A549 (cell line): ENCODE measurements around the gene SPAG9. TPM values are rescaled to one million over a fixed set of nuclear protein-coding genes. Genes with fewer than 3 reads are reported as not detected.

Source experiments
- ATAC-seq, 2 experiments: fragments of 200-7000 bp in 1 of 2; fragments of >200 bp in 1 of 2; cut with Nextera tagmentation in 1 of 2; cut with Tn5 transposase in 1 of 2; 3 replicates each; pipeline versions ENCODE4 v1.8.0 to v1.9.1; 2018 to 2020; ENCODE audit warnings: mild to moderate bottlenecking in 1 of 2, moderate library complexity in 1 of 2
- CTCF ChIA-PET: fragments of 300-600 bp; sonication (Branson Sonifier 250); formaldehyde crosslinking; extraction: SDS; loops from one replicate; lab custom pipeline; 2021; ENCODE audit warnings: antibody characterized with exemption, inconsistent platforms; lab: Yijun Ruan, JAX
- POLR2A ChIA-PET: fragments of 350-600 bp; formaldehyde crosslinking; extraction: SDS; loops from one replicate; lab custom pipeline; 2021; ENCODE audit warnings: antibody characterized with exemption, inconsistent platforms; lab: Yijun Ruan, JAX
- DNase-seq, 2 experiments: peaks; one replicate each; pipeline versions ENCODE4 v3.0.0 to v3.0.0-alpha.2; 2011 to 2016; ENCODE audit warnings: low read depth in 1 of 2, low spot score in 1 of 2
- FAIRE-seq: peaks from 2 replicates; lab custom pipeline; 2011; peaks lifted over from hg19 to GRCh38; lab: Jason Lieb, UNC
- H3K27ac ChIP-seq, 2 experiments: fragments of >200 bp; sonication (Bioruptor Twin); formaldehyde crosslinking; 3 replicates each; pipeline ENCODE4 v1.5.1; 2016 to 2017
- H3K4me1 ChIP-seq: fragments of >200 bp; sonication (Bioruptor Twin); formaldehyde crosslinking; 3 replicates; pipeline ENCODE4 v1.6.1; 2016
- H3K4me2 ChIP-seq: fragments of >200 bp; sonication (Bioruptor Twin); formaldehyde crosslinking; 3 replicates; pipeline ENCODE4 v1.6.1; 2016
- H3K4me3 ChIP-seq: fragments of >200 bp; sonication (Bioruptor Twin); formaldehyde crosslinking; 3 replicates; pipeline ENCODE4 v1.5.1; 2016
- H3K9me3 ChIP-seq: fragments of >200 bp; sonication (Bioruptor Twin); formaldehyde crosslinking; 3 replicates; pipeline ENCODE4 v1.6.1; 2016
- CBX8 ChIP-seq: fragments of 200-600 bp; sonication (generic); IDR thresholded peaks from 2 replicates; pipeline ENCODE4 v1.6.1; 2016
- CHD2 ChIP-seq: fragments of 150-350 bp; IDR thresholded peaks from 2 replicates; pipeline ENCODE4 v1.6.1; 2014; ENCODE audit warnings: low read length; ENCODE audit not compliant: partially characterized antibody
- CHD4 ChIP-seq: fragments of 200-600 bp; sonication (generic); IDR thresholded peaks from 2 replicates; pipeline ENCODE4 v1.6.1; 2016; ENCODE audit warnings: antibody characterized with exemption, mild to moderate bottlenecking, borderline replicate concordance
- EHF ChIP-seq: fragments of 250-450 bp; sonication (Bioruptor Pico); IDR thresholded peaks from 2 replicates; pipeline ENCODE4 v1.5.0; 2020; ENCODE audit warnings: mild to moderate bottlenecking
- EHMT2 ChIP-seq: fragments of 200-600 bp; sonication (generic); IDR thresholded peaks from 2 replicates; pipeline ENCODE4 v1.6.1; 2016; ENCODE audit warnings: antibody characterized with exemption, low read depth, mild to moderate bottlenecking, moderate library complexity
- EP300 ChIP-seq, 2 experiments: fragments of >200 bp; sonication (Bioruptor Twin); formaldehyde crosslinking; IDR thresholded peaks; 2 replicates in 1 of 2; 3 replicates in 1 of 2; pipeline ENCODE4 v1.6.1; 2016 to 2017
- FOSB ChIP-seq: fragments of 250-450 bp; sonication (Bioruptor Pico); IDR thresholded peaks from 2 replicates; pipeline ENCODE4 v1.5.0; 2020; ENCODE audit warnings: mild to moderate bottlenecking, moderate library complexity
- FOSL2 ChIP-seq, 2 experiments: fragments of 450-650 bp in 1 of 2; fragments of >200 bp in 1 of 2; sonication (Bioruptor Twin) in 1 of 2; formaldehyde crosslinking; IDR thresholded peaks; 2 replicates each; pipeline versions ENCODE4 v1.5.0 to v1.6.1; 2016 to 2020; ENCODE audit warnings: mild to moderate bottlenecking in 1 of 2, moderate library complexity in 1 of 2
- FOXS1 ChIP-seq: fragments of 250-450 bp; sonication (Bioruptor Pico); IDR thresholded peaks from 2 replicates; pipeline ENCODE4 v1.5.0; 2020; ENCODE audit warnings: mild to moderate bottlenecking, moderate library complexity
- GATA3 ChIP-seq: IDR thresholded peaks from 2 replicates; pipeline ENCODE4 v1.6.1; 2012; ENCODE audit warnings: borderline replicate concordance
- HDAC2 ChIP-seq: fragments of 200-600 bp; sonication (generic); IDR thresholded peaks from 2 replicates; pipeline ENCODE4 v1.6.1; 2016
- HEYL ChIP-seq: fragments of 250-450 bp; sonication (Bioruptor Pico); IDR thresholded peaks from 2 replicates; pipeline ENCODE4 v1.8.0; 2021; ENCODE audit warnings: mild to moderate bottlenecking, moderate library complexity
- HOXA7 ChIP-seq: fragments of 250-450 bp; sonication (Bioruptor Pico); IDR thresholded peaks from 2 replicates; pipeline ENCODE4 v1.5.0; 2020; ENCODE audit warnings: mild to moderate bottlenecking, moderate library complexity
- HOXB5 ChIP-seq: fragments of 250-450 bp; sonication (Bioruptor Pico); IDR thresholded peaks from 2 replicates; pipeline ENCODE4 v1.5.0; 2020; ENCODE audit warnings: mild to moderate bottlenecking, moderate library complexity
- JUN ChIP-seq, 2 experiments: fragments of >200 bp; sonication (Bioruptor Twin); formaldehyde crosslinking; IDR thresholded peaks; 2 replicates in 1 of 2; 3 replicates in 1 of 2; pipeline ENCODE4 v1.6.1; 2016 to 2017
- KDM5A ChIP-seq: fragments of 200-600 bp; sonication (generic); IDR thresholded peaks from 2 replicates; pipeline ENCODE4 v1.6.1; 2016; ENCODE audit warnings: antibody characterized with exemption, mild to moderate bottlenecking
- MAFK ChIP-seq: fragments of 450-650 bp; IDR thresholded peaks from 2 replicates; pipeline ENCODE4 v1.6.1; 2014; ENCODE audit not compliant: partially characterized antibody
- MAZ ChIP-seq: fragments of 150-350 bp; IDR thresholded peaks from 2 replicates; pipeline ENCODE4 v1.6.1; 2014; ENCODE audit warnings: antibody characterized with exemption, low read depth, low read length, borderline replicate concordance
- MYC ChIP-seq: IDR thresholded peaks from 2 replicates; pipeline ENCODE4 v1.6.1; 2012; ENCODE audit warnings: mild to moderate bottlenecking, inconsistent platforms, low read length, improper control_type of control experiment, borderline replicate concordance
- PHF8 ChIP-seq: fragments of 200-600 bp; sonication (generic); IDR thresholded peaks from 2 replicates; pipeline ENCODE4 v1.6.1; 2016; ENCODE audit warnings: low read depth, mild to moderate bottlenecking, antibody characterized with exemption, moderate library complexity, borderline replicate concordance
- POLR2A ChIP-seq: IDR thresholded peaks from 2 replicates; pipeline ENCODE4 v1.6.1; 2012; ENCODE audit warnings: mild to moderate bottlenecking, low read length
- POLR2AphosphoS2 ChIP-seq: conservative IDR thresholded peaks from 2 replicates; pipeline ENCODE4 v1.6.1; 2012; ENCODE audit warnings: low read length, improper control_type of control experiment, inconsistent platforms
- RAD21 ChIP-seq, 2 experiments: fragments of >200 bp in 1 of 2; sonication (Bioruptor Twin) in 1 of 2; formaldehyde crosslinking in 1 of 2; IDR thresholded peaks in 1 of 2; conservative IDR thresholded peaks in 1 of 2; 2 replicates in 1 of 2; 3 replicates in 1 of 2; pipeline ENCODE4 v1.6.1; 2012 to 2018; ENCODE audit warnings: inconsistent platforms in 1 of 2
- RARB ChIP-seq: fragments of 250-450 bp; sonication (Bioruptor Pico); IDR thresholded peaks from 2 replicates; pipeline ENCODE4 v1.8.0; 2021; ENCODE audit warnings: mild to moderate bottlenecking, moderate library complexity
- RCOR1 ChIP-seq: fragments of 150-350 bp; IDR thresholded peaks from 2 replicates; pipeline ENCODE4 v1.6.1; 2014; ENCODE audit warnings: antibody characterized with exemption, low read length, low read depth
- RFX5 ChIP-seq: fragments of 450-650 bp; IDR thresholded peaks from 2 replicates; pipeline ENCODE4 v1.7.1; 2014; ENCODE audit warnings: antibody characterized with exemption, mild to moderate bottlenecking, moderate library complexity
- RNF2 ChIP-seq: fragments of 200-600 bp; sonication (generic); IDR thresholded peaks from 2 replicates; pipeline ENCODE4 v1.6.1; 2016; ENCODE audit warnings: low read depth, mild to moderate bottlenecking, antibody characterized with exemption, moderate library complexity, borderline replicate concordance
- SMC3 ChIP-seq: fragments of >200 bp; sonication (Bioruptor Twin); formaldehyde crosslinking; IDR thresholded peaks from 3 replicates; pipeline ENCODE4 v1.6.1; 2018; ENCODE audit warnings: inconsistent platforms
- TFCP2L1 ChIP-seq: fragments of 250-450 bp; sonication (Bioruptor Pico); IDR thresholded peaks from 2 replicates; pipeline ENCODE4 v1.5.0; 2021; ENCODE audit warnings: mild to moderate bottlenecking
- TP53 ChIP-seq: fragments of 250-450 bp; sonication (Bioruptor Pico); IDR thresholded peaks from 2 replicates; pipeline ENCODE4 v1.5.0; 2021; ENCODE audit warnings: mild to moderate bottlenecking, moderate library complexity
- ZFP36 ChIP-seq: fragments of 450-650 bp; IDR thresholded peaks from 2 replicates; pipeline ENCODE4 v1.6.1; 2014; ENCODE audit warnings: borderline replicate concordance; ENCODE audit not compliant: partially characterized antibody
- ZNF302 ChIP-seq: fragments of 250-450 bp; sonication (Bioruptor Pico); IDR thresholded peaks from 2 replicates; pipeline ENCODE4 v1.9.0; 2021; ENCODE audit warnings: inconsistent platforms, mild to moderate bottlenecking, moderate library complexity
- WGBS: methylation state at CpG from one replicate; pipeline ENCODE4 v1.1.6; 2017; ENCODE audit errors: missing lambda C conversion rate; 5-methylcytosine and 5-hydroxymethylcytosine counted together
- polyA plus RNA-seq, 4 experiments: library from polyadenylated mRNA; depleted of rRNA in 3 of 4; stranded (reverse); fragments of >200 nt; fragmentation: RNase III in 1 of 4; extraction: RNeasy Plus Mini Kit Qiagen cat#74134 plus additional on column Dnase treatment in 1 of 4; gene quantifications; 2 replicates in 3 of 4; 3 replicates in 1 of 4; pipeline ENCODE4 v1.2.3, GENCODE V29; 2011 to 2017
- TF ChIP-seq, protein P1 (sequence below): fragments of 250-450 bp; sonication (Bioruptor Pico); IDR thresholded peaks from 2 replicates; pipeline ENCODE4 v1.5.0; 2020; ENCODE audit warnings: low read depth, mild to moderate bottlenecking, moderate library complexity
- TF ChIP-seq, protein P2 (sequence below): IDR thresholded peaks from 2 replicates; pipeline ENCODE4 v1.6.1; 2012; ENCODE audit warnings: low read depth, borderline replicate concordance
- TF ChIP-seq, protein P3 (sequence below): fragments of >200 bp; sonication (Bioruptor Twin); formaldehyde crosslinking; IDR thresholded peaks from 3 replicates; pipeline ENCODE4 v1.5.1; 2016
- TF ChIP-seq, protein P4 (sequence below): IDR thresholded peaks from 2 replicates; pipeline ENCODE4 v1.6.1; 2012
- TF ChIP-seq, protein P5 (sequence below): fragments of 450-650 bp; IDR thresholded peaks from 2 replicates; pipeline ENCODE4 v1.6.1; 2014; ENCODE audit warnings: antibody characterized with exemption
- TF ChIP-seq, protein P6 (sequence below): fragments of >200 bp; sonication (Bioruptor Twin); formaldehyde crosslinking; IDR thresholded peaks from 2 replicates; pipeline ENCODE4 v1.6.1; 2016

The SPAG9 gene
- polyA plus RNA-seq, 2 of the 4 experiments (the other 2 are of a cell fraction): 69.0 to 71.1 TPM

DNA sequence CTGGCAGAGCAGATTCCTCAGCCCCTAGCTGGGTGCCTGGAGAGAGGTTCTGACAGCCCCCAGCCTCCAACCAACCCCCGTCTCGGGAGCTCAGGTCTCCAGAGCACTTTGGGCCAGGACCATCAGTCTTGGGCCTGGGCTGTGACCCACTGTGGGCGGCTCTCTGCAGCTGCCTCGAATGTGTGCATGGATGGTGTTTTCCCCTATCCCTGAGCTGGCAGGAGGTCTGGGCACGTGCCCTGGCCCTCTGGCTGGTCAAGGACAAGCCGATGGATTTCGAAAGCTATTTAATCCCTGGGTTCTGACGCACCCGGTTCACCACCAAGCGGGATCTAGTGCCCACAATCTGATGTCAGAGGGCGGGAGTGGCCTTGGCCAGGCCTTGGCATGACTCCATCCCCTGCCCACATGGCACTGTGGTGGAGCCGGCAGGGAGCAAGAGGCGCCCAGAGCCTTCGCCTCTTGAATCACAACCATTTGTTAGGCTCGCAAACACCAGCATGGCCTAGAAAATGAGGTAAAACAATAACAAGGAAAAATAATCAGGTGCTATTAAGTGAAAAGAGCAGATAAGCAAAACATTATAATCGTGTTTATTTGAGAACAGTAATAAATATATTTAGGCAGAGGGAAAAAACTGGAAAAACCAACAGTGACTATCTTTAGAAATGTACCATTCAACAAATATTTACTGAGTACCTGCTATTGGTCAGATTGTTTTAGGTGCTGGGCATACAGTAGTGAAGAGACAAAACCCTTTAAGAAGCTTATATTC, 185.3 kb downstream of the SPAG9 start:
- H3K4me2 ChIP-seq: peak overlapping the region; percentile 56
- H3K4me3 ChIP-seq: no peak overlapping the region
- POLR2A ChIA-PET: interaction anchor here (0.5 to 4.3 kb wide), 6 partner anchors 9 to 1635 kb away, joined by 3 to 173 read pairs (median 8); partner anchors contain the start of gene TOB1
- ATAC-seq: peak; percentile 55 to 68
- WGBS: 22% methylated on average over 14 of the region's 16 CpGs
- peak overlapping the region; percentile 94 to 98 for H3K27ac ChIP-seq
- H3K9me3 ChIP-seq: 0 out of 3 replicates have a peak, but pooled peaks cover 2% of the 10 kb centered on the region
- peaks cover 79% of the 10 kb centered on the region for H3K4me1 ChIP-seq
- DNase-seq: peak; percentile 97 to 98
- CTCF ChIA-PET: interaction anchor here (0.7 to 28.2 kb wide), 13 partner anchors 9 to 218 kb away, joined by 3 to 1502 read pairs (median 5); partner anchors contain the start of genes NME1 and TOB1
- FAIRE-seq: peak; percentile 63
- TF ChIP-seq, protein P1, sequence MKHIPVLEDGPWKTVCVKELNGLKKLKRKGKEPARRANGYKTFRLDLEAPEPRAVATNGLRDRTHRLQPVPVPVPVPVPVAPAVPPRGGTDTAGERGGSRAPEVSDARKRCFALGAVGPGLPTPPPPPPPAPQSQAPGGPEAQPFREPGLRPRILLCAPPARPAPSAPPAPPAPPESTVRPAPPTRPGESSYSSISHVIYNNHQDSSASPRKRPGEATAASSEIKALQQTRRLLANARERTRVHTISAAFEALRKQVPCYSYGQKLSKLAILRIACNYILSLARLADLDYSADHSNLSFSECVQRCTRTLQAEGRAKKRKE (CRISPR knock-in tag): peak; percentile 99
- no peak for TF ChIP-seq EHMT2
- no peak for TF ChIP-seq RCOR1
- TF ChIP-seq MAFK: peak; percentile 37
- no peak for TF ChIP-seq HDAC2
- TF ChIP-seq RAD21 (conservative IDR thresholded peaks at IDR 0.05 in 1 of 2, IDR thresholded peaks at IDR 0.05 in 1 of 2): peak; percentile 26 to 62; a peak in 4 of 5 replicates
- peak; percentile 96 for TF ChIP-seq FOXS1
- TF ChIP-seq HOXA7: peak; percentile 94
- peak; percentile 95 for TF ChIP-seq HEYL
- TF ChIP-seq ZFP36: no peak
- TF ChIP-seq TFCP2L1 (CRISPR knock-in tag): peak; percentile 96
- no peak for TF ChIP-seq KDM5A
- no peak for TF ChIP-seq CHD4
- TF ChIP-seq, protein P2, sequence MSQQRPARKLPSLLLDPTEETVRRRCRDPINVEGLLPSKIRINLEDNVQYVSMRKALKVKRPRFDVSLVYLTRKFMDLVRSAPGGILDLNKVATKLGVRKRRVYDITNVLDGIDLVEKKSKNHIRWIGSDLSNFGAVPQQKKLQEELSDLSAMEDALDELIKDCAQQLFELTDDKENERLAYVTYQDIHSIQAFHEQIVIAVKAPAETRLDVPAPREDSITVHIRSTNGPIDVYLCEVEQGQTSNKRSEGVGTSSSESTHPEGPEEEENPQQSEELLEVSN: peak; percentile 99
- TF ChIP-seq, protein P3, sequence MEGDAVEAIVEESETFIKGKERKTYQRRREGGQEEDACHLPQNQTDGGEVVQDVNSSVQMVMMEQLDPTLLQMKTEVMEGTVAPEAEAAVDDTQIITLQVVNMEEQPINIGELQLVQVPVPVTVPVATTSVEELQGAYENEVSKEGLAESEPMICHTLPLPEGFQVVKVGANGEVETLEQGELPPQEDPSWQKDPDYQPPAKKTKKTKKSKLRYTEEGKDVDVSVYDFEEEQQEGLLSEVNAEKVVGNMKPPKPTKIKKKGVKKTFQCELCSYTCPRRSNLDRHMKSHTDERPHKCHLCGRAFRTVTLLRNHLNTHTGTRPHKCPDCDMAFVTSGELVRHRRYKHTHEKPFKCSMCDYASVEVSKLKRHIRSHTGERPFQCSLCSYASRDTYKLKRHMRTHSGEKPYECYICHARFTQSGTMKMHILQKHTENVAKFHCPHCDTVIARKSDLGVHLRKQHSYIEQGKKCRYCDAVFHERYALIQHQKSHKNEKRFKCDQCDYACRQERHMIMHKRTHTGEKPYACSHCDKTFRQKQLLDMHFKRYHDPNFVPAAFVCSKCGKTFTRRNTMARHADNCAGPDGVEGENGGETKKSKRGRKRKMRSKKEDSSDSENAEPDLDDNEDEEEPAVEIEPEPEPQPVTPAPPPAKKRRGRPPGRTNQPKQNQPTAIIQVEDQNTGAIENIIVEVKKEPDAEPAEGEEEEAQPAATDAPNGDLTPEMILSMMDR: no peak
- peak; percentile 97 for TF ChIP-seq RARB (CRISPR knock-in tag)
- TF ChIP-seq FOSB (CRISPR knock-in tag): peak; percentile 95
- TF ChIP-seq EHF (CRISPR knock-in tag): peak; percentile 99
- no peak for TF ChIP-seq CHD2
- no peak for TF ChIP-seq PHF8
- TF ChIP-seq, protein P4, sequence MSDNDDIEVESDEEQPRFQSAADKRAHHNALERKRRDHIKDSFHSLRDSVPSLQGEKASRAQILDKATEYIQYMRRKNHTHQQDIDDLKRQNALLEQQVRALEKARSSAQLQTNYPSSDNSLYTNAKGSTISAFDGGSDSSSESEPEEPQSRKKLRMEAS: peak; percentile 100
- TF ChIP-seq CBX8: no peak
- no peak for TF ChIP-seq MAZ
- no peak for TF ChIP-seq POLR2AphosphoS2
- TF ChIP-seq, protein P5, sequence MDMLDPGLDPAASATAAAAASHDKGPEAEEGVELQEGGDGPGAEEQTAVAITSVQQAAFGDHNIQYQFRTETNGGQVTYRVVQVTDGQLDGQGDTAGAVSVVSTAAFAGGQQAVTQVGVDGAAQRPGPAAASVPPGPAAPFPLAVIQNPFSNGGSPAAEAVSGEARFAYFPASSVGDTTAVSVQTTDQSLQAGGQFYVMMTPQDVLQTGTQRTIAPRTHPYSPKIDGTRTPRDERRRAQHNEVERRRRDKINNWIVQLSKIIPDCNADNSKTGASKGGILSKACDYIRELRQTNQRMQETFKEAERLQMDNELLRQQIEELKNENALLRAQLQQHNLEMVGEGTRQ: peak; percentile 88
- TF ChIP-seq RNF2: no peak
- TF ChIP-seq JUN (IDR thresholded peaks at IDR 0.05): peak; percentile 95 to 98
- TF ChIP-seq FOSL2 (IDR thresholded peaks at IDR 0.05): 0 out of 2 replicates have a peak, but pooled peaks have one; percentile 24
- TF ChIP-seq FOSL2 (CRISPR knock-in tag; IDR thresholded peaks at IDR 0.05): peak; percentile 91
- peak; percentile 97 for TF ChIP-seq GATA3
- peak; percentile 99 for TF ChIP-seq HOXB5 (CRISPR knock-in tag)
- TF ChIP-seq RFX5: no peak
- TF ChIP-seq TP53 (CRISPR knock-in tag): peak; percentile 96
- TF ChIP-seq, protein P6, sequence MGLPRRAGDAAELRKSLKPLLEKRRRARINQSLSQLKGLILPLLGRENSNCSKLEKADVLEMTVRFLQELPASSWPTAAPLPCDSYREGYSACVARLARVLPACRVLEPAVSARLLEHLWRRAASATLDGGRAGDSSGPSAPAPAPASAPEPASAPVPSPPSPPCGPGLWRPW: peak; percentile 81; the same call in 1 of the 2 replicates
- TF ChIP-seq EP300 (IDR thresholded peaks at IDR 0.05): peak; percentile 95 to 97; a peak in 4 of 5 replicates
- TF ChIP-seq SMC3: peak; percentile 57
- peak; percentile 96 for TF ChIP-seq MYC
- TF ChIP-seq POLR2A: no peak; the same call in 1 of the 2 replicates
- peak; percentile 92 for TF ChIP-seq ZNF302 (CRISPR knock-in tag)
